Gastrocnemius medialis (tissue), 4 donors: ENCODE results near the gene AGTPBP1. TPM values are rescaled to one million over a fixed set of nuclear protein-coding genes. Genes with fewer than 3 reads are reported as not detected.

Experiments
- ATAC-seq, 2 donors: fragments of 150-250 bp; one replicate each; pipeline ENCODE4 v1.9.1; 2016
- DNase-seq, 2 donors: peaks; one replicate each; pipeline ENCODE4 v3.0.0-alpha.2; 2019
- H3K27ac ChIP-seq, 4 donors: fragments of 200-600 bp; sonication (generic); 1 replicate in 1 of 4; 2 replicates in 3 of 4; pipeline ENCODE4 v1.5.1; 2016 to 2018; ENCODE audit warnings: mild to moderate bottlenecking in 2 of 4, moderate library complexity in 1 of 4
- H3K27me3 ChIP-seq, 3 donors: fragments of 200-600 bp; sonication (generic) in 2 of 3; 1 replicate in 1 of 3; 2 replicates in 2 of 3; pipeline versions ENCODE4 v1.5.1 to v1.6.0; 2016 to 2019; ENCODE audit warnings: mild to moderate bottlenecking in 1 of 3, moderate library complexity in 1 of 3
- H3K36me3 ChIP-seq, 2 donors: fragments of 200-600 bp; sonication (generic) in 1 of 2; one replicate each; pipeline ENCODE4 v1.5.1; 2017 to 2018
- H3K4me1 ChIP-seq, 2 donors: fragments of 200-600 bp; sonication (generic) in 1 of 2; one replicate each; pipeline ENCODE4 v1.5.1; 2016 to 2017; ENCODE audit warnings: mild to moderate bottlenecking in 2 of 2
- H3K4me3 ChIP-seq, 4 donors: fragments of 200-600 bp; sonication (generic) in 3 of 4; 1 replicate in 1 of 4; 2 replicates in 3 of 4; pipeline ENCODE4 v1.5.1; 2016 to 2019; ENCODE audit warnings: mild to moderate bottlenecking in 2 of 4
- H3K9me3 ChIP-seq, 3 donors: fragments of 200-600 bp; sonication (generic) in 2 of 3; 1 replicate in 1 of 3; 2 replicates in 2 of 3; pipeline ENCODE4 v1.5.1; 2016 to 2019
- POLR2A ChIP-seq, 2 donors: fragments of 450-650 bp; IDR thresholded peaks; one replicate each; pipeline ENCODE4 v1.6.1; 2017; ENCODE audit warnings: antibody characterized with exemption in 2 of 2, mild to moderate bottlenecking in 2 of 2, moderate library complexity in 2 of 2
- in situ Hi-C, 4 donors: fragments of 200-750 bp; cut with MboI; loops; one replicate each; pipeline versions ENCODE4 v1.15.0 to v1.8.0; 2017; ENCODE audit warnings: low sequenced_read_pairs in 4 of 4
- intact Hi-C: fragments of 100-400 bp; cut with DNase I; formaldehyde crosslinking; loops from one replicate; pipeline ENCODE4 v1.15.1; 2023; ENCODE audit warnings: low total_unique reads
- total RNA-seq, 4 donors: library from RNA; depleted of rRNA; stranded (reverse); fragments of >200 nt; gene quantifications; one replicate each; pipeline versions ENCODE4 v1.1.0 to v1.2.3, GENCODE V29; 2016
- TF ChIP-seq, protein P1 (sequence below), 5 experiments: fragments of 450-650 bp in 3 of 5; fragments of 200-600 bp in 2 of 5; sonication (generic) in 2 of 5; IDR thresholded peaks in 4 of 5; conservative IDR thresholded peaks in 1 of 5; 1 replicate in 4 of 5; 2 replicates in 1 of 5; pipeline ENCODE4 v1.5.1; 2016 to 2019; ENCODE audit warnings: antibody characterized with exemption in 5 of 5, mild to moderate bottlenecking in 3 of 5, moderate library complexity in 3 of 5

Gene AGTPBP1
- total RNA-seq, 4 donors from 2014 or later = 24.4 to 39.7 (median 31.8) TPM

DNA sequence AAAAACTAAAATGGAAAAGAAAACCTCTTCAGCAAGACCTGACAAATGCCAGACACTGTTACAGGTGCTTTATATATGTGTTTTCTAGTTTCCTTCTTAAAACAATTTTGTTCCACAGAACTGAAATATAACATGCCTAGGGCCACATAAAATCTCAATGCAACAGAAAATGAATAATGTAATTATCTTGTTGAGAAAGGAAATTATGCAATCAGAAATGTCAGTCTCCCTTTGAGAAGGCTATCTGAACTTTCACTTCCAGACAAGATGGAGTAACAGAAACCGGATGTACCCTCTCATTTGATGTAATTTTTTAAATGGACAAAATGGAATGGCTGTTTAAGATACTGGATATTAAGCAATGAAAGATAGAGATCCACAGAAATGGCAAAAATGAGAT lies 79.2 kb downstream of the AGTPBP1 start:
- intact Hi-C loops = no loop called here
- Histone ChIP-seq H3K27ac (no peak overlapping the region), H3K4me3 (no peak overlapping the region), H3K36me3 (peaks cover 0 to 8% of the 10 kb centered on the region in 2 donors), H3K27me3 (no peaks in the 10 kb centered on the region), H3K9me3 (no peaks in the 10 kb centered on the region), H3K4me1 (no peaks in the 10 kb centered on the region)
- TF ChIP-seq, protein P1, sequence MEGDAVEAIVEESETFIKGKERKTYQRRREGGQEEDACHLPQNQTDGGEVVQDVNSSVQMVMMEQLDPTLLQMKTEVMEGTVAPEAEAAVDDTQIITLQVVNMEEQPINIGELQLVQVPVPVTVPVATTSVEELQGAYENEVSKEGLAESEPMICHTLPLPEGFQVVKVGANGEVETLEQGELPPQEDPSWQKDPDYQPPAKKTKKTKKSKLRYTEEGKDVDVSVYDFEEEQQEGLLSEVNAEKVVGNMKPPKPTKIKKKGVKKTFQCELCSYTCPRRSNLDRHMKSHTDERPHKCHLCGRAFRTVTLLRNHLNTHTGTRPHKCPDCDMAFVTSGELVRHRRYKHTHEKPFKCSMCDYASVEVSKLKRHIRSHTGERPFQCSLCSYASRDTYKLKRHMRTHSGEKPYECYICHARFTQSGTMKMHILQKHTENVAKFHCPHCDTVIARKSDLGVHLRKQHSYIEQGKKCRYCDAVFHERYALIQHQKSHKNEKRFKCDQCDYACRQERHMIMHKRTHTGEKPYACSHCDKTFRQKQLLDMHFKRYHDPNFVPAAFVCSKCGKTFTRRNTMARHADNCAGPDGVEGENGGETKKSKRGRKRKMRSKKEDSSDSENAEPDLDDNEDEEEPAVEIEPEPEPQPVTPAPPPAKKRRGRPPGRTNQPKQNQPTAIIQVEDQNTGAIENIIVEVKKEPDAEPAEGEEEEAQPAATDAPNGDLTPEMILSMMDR (IDR thresholded peaks at IDR 0.05 in 4 of 5, conservative IDR thresholded peaks at IDR 0.05 in 1 of 5) = no peak
- TF ChIP-seq POLR2A (IDR thresholded peaks at IDR 0.05) = no peak
- in situ Hi-C loops = no loop called here
- ATAC-seq (no peak), DNase-seq (no peak)

DNA sequence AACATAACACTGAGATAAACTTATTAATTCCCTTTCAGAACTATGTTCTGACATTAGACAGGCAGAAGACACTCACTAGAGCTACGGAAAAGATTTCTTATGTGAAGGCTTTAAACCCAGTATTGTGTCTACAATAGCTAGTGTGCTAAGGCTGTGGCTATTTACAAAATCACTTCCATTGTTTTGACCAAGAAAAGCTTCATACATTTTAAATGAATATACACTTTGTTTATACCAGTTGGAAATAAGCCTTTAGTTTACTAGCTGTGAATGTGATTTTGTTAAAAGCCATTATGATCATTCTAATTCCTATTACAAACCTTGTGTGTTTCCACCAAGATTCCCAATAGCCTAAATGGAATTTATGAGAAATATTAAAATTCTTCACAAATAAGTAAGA lies 83.0 kb downstream of the AGTPBP1 start:
- intact Hi-C loops = no loop called here
- Histone ChIP-seq H3K4me3 (no peak overlapping the region), H3K27ac (no peak overlapping the region), H3K4me1 (no peaks in the 10 kb centered on the region), H3K9me3 (no peaks in the 10 kb centered on the region), H3K36me3 (peaks cover 0 to 10% of the 10 kb centered on the region in 2 donors), H3K27me3 (no peaks in the 10 kb centered on the region)
- DNase-seq (no peak), ATAC-seq (no peak)
- in situ Hi-C loops = no loop called here
- TF ChIP-seq, protein P1 (IDR thresholded peaks at IDR 0.05 in 4 of 5, conservative IDR thresholded peaks at IDR 0.05 in 1 of 5) = no peak
- TF ChIP-seq POLR2A (IDR thresholded peaks at IDR 0.05) = no peak

DNA sequence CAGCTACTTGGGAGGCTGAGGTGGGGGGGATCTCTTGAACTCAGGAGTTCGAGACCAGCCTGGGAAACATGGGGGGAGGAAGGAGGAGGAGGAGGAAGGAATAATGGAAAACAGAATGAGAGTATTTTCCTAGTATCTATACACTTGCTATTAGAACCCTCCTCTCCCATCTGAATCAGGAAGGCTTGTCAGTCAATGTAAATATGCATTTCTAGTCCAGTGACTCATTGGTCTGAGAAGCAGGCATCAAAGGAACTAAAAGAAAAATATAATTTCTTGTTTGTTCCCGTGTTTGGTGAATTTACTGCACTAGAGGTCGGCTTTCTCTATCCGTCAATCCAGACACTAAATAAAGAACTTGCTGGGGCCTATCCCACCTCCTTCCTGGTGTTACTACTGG lies 88.6 kb downstream of the AGTPBP1 start:
- in situ Hi-C loops = no loop called here
- no peak for DNase-seq
- H3K27me3 ChIP-seq = no peaks in the 10 kb centered on the region
- intact Hi-C loops = no loop called here
- H3K4me3 ChIP-seq = no peak overlapping the region
- no peaks in the 10 kb centered on the region for H3K4me1 ChIP-seq
- no peak for ATAC-seq
- H3K36me3 ChIP-seq = peaks cover 0 to 10% of the 10 kb centered on the region in 2 donors
- no peaks in the 10 kb centered on the region for H3K9me3 ChIP-seq
- TF ChIP-seq, protein P1 (IDR thresholded peaks at IDR 0.05 in 4 of 5, conservative IDR thresholded peaks at IDR 0.05 in 1 of 5) = no peak
- no peak for TF ChIP-seq POLR2A (IDR thresholded peaks at IDR 0.05)
- no peak overlapping the region for H3K27ac ChIP-seq

DNA sequence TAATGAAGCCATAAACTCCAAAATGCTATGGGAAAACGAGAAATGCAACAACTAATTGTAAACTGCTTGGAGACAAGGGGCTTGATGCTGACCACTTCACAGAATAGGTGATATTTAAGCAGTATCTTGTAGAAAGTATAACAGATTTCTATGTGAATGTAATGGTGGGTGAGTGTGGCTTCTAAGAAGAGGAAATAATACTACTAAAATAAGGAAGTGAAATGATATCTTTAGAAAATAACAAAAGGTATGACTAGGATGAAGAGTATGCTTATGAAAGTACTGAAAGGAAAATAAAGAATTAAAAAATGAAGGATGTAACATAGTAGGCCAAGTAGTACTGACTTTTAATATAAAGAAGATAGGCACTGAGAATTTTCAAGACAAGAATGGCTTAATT lies 94.2 kb downstream of the AGTPBP1 start:
- no peaks in the 10 kb centered on the region for H3K9me3 ChIP-seq
- ATAC-seq (no peak), DNase-seq (no peak)
- intact Hi-C loops = no loop called here
- H3K4me1 ChIP-seq = no peaks in the 10 kb centered on the region
- in situ Hi-C loops = no loop called here
- H3K36me3 ChIP-seq = peaks cover 0 to 3% of the 10 kb centered on the region in 2 donors
- TF ChIP-seq, protein P1 (IDR thresholded peaks at IDR 0.05 in 4 of 5, conservative IDR thresholded peaks at IDR 0.05 in 1 of 5) = no peak
- no peak for TF ChIP-seq POLR2A (IDR thresholded peaks at IDR 0.05)
- no peak overlapping the region for H3K4me3 ChIP-seq
- no peak overlapping the region for H3K27ac ChIP-seq
- H3K27me3 ChIP-seq = no peaks in the 10 kb centered on the region
